ENCODE data around the gene TSEN54.

GRCh38 chr17:75549246-75550138 lies 33.2 kb downstream of the TSEN54 start:
- TF ChIP-seq EZH2 (IDR thresholded peaks at IDR 0.05; ENCODE audit: borderline replicate concordance, low read depth, low read length, severe bottlenecking) (no peak), CTCF (IDR thresholded peaks at IDR 0.05; ENCODE audit: borderline replicate concordance, extremely low read depth, low read length, poor library complexity, severe bottlenecking) (no peak)
